ENCODE measurements around the gene UNC5A.

Gene UNC5A

GRCh38 chr5:176912115-176912514 lies 101.8 kb downstream of the UNC5A start:
- no peaks in the 10 kb centered on the region for H3K36me3 ChIP-seq (ENCODE audit: insufficient read depth)
- H3K27ac ChIP-seq, result no peak overlapping the region
- no peak overlapping the region for H3K4me3 ChIP-seq (IDR thresholded peaks at IDR 0.05; ENCODE audit: insufficient read depth, low read depth, low read length)
- H3K27me3 ChIP-seq (ENCODE audit: insufficient read depth, low read depth), result no peaks in the 10 kb centered on the region
- no peak for TF ChIP-seq CTCF (conservative IDR thresholded peaks at IDR 0.05; ENCODE audit: low read depth, low read length)
- H2AFZ ChIP-seq (ENCODE audit: low read depth), result no peak overlapping the region
- H3K9ac ChIP-seq, result no peak overlapping the region
- no peaks in the 10 kb centered on the region for H3K79me2 ChIP-seq (ENCODE audit: insufficient read depth, low read depth)
- no peaks in the 10 kb centered on the region; the same call in 1 of the 2 replicates for H4K20me1 ChIP-seq (ENCODE audit: insufficient read depth)
- H3K4me2 ChIP-seq, result no peak overlapping the region
- peaks cover 23% of the 10 kb centered on the region for H3K4me1 ChIP-seq (ENCODE audit: low read depth, poor library complexity, severe bottlenecking)

- Histone ChIP-seq H3K79me2 (ENCODE audit: insufficient read depth, low read depth) (no peaks in the 10 kb centered on the region), H3K9ac (no peak overlapping the region), H3K4me3 (IDR thresholded peaks at IDR 0.05; ENCODE audit: insufficient read depth, low read depth, low read length) (no peak overlapping the region), H3K4me2 (peak overlapping the region; percentile 37; the same call in 1 of the 2 replicates), H2AFZ (ENCODE audit: low read depth) (no peak overlapping the region), H4K20me1 (ENCODE audit: insufficient read depth) (no peaks in the 10 kb centered on the region; the same call in 1 of the 2 replicates), H3K27me3 (ENCODE audit: insufficient read depth, low read depth) (no peaks in the 10 kb centered on the region), H3K27ac (peak overlapping the region; percentile 17; the same call in 1 of the 2 replicates), H3K36me3 (ENCODE audit: insufficient read depth) (no peaks in the 10 kb centered on the region), H3K4me1 (ENCODE audit: low read depth, poor library complexity, severe bottlenecking) (peaks cover 39% of the 10 kb centered on the region)
- TF ChIP-seq CTCF (conservative IDR thresholded peaks at IDR 0.05; ENCODE audit: low read depth, low read length), result no peak
These were observed 105.5 kb downstream of the UNC5A start for GRCh38 chr5:176915906-176916305.

GRCh38 chr5:176916337-176916736 lies 106.0 kb downstream of the UNC5A start:
- H3K4me3 ChIP-seq (IDR thresholded peaks at IDR 0.05; ENCODE audit: insufficient read depth, low read depth, low read length), result no peak overlapping the region
- no peaks in the 10 kb centered on the region for H3K36me3 ChIP-seq (ENCODE audit: insufficient read depth)
- H3K4me1 ChIP-seq (ENCODE audit: low read depth, poor library complexity, severe bottlenecking), result peaks cover 39% of the 10 kb centered on the region
- TF ChIP-seq CTCF (conservative IDR thresholded peaks at IDR 0.05; ENCODE audit: low read depth, low read length), result no peak
- peak overlapping the region; percentile 37; the same call in 1 of the 2 replicates for H3K4me2 ChIP-seq
- H3K9ac ChIP-seq, result no peak overlapping the region
- no peaks in the 10 kb centered on the region for H3K27me3 ChIP-seq (ENCODE audit: insufficient read depth, low read depth)
- H3K79me2 ChIP-seq (ENCODE audit: insufficient read depth, low read depth), result no peaks in the 10 kb centered on the region
- no peak overlapping the region for H2AFZ ChIP-seq (ENCODE audit: low read depth)
- peak overlapping the region; percentile 17; the same call in 1 of the 2 replicates for H3K27ac ChIP-seq
- no peaks in the 10 kb centered on the region; the same call in 1 of the 2 replicates for H4K20me1 ChIP-seq (ENCODE audit: insufficient read depth)

- no peaks in the 10 kb centered on the region for H3K79me2 ChIP-seq (ENCODE audit: insufficient read depth, low read depth)
- no peak overlapping the region for H2AFZ ChIP-seq (ENCODE audit: low read depth)
- no peak overlapping the region for H3K27ac ChIP-seq
- peaks cover 39% of the 10 kb centered on the region for H3K4me1 ChIP-seq (ENCODE audit: low read depth, poor library complexity, severe bottlenecking)
- H3K27me3 ChIP-seq (ENCODE audit: insufficient read depth, low read depth), result no peaks in the 10 kb centered on the region
- H3K4me3 ChIP-seq (IDR thresholded peaks at IDR 0.05; ENCODE audit: insufficient read depth, low read depth, low read length), result no peak overlapping the region
- TF ChIP-seq CTCF (conservative IDR thresholded peaks at IDR 0.05; ENCODE audit: low read depth, low read length), result no peak
- H4K20me1 ChIP-seq (ENCODE audit: insufficient read depth), result no peaks in the 10 kb centered on the region; the same call in 1 of the 2 replicates
- no peaks in the 10 kb centered on the region for H3K36me3 ChIP-seq (ENCODE audit: insufficient read depth)
- no peak overlapping the region for H3K4me2 ChIP-seq
- H3K9ac ChIP-seq, result no peak overlapping the region
These were observed 108.3 kb downstream of the UNC5A start for GRCh38 chr5:176918613-176919012.

Data from KMS-11 (cell line).